ENCODE results near the gene VGLL4.

DNA sequence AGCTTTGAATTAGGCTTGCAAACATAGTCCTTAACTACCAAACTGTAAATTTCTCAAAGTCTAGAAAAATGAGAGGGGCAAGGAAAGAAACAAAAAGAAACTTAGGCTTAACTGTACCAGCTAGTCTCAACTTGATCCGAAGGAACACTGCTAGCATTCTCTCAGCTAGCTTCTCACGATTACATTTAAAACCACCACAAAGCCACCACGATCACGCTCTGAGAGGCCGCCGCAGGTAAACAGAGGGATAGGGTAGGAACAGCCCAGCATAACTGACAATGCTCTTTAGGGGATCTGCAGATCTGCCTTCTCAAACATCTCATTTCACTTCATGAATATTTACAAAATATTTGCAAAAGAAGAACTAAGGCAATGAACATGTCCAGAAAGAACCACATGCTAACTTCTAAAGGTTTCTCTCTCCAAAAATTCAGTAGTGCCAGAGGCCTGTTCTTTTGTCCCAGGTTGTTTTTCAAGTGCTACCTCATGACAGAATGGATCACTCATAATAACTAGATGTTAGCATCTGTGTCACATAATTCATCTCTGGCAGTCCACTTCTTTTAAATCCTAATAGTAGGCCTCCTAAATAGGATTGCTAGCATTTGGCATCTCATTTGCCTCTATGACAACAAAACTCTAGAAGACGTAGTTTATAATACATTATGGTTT, 18.9 kb downstream of the VGLL4 start:
- TF ChIP-seq FOXA1 (IDR thresholded peaks at IDR 0.05) (no peak), FOXM1 (IDR thresholded peaks at IDR 0.05; ENCODE audit: borderline replicate concordance) (no peak)
